Endothelial cell of umbilical vein (primary cell): ENCODE data around the gene PCDH8.

Experiments used
- CTCF ChIP-seq, 2 donors: IDR thresholded peaks; 1 replicate in 1 of 2; 2 replicates in 1 of 2; pipeline ENCODE4 v1.5.1; 2011; ENCODE audit warnings: low read length in 2 of 2, mild to moderate bottlenecking in 2 of 2, moderate library complexity in 2 of 2, control low read depth in 1 of 2, inconsistent platforms in 1 of 2, low read depth in 1 of 2; ENCODE audit not compliant: insufficient read depth in 1 of 2; ENCODE audit errors: extremely low read depth in 1 of 2
- EZH2 ChIP-seq: IDR thresholded peaks from 2 replicates; pipeline ENCODE4 v1.6.1; 2012; ENCODE audit warnings: borderline replicate concordance, low read depth, mild to moderate bottlenecking, moderate library complexity, low read length, inconsistent platforms; ENCODE audit not compliant: severe bottlenecking
- POLR2A ChIP-seq: IDR thresholded peaks from 2 replicates; pipeline ENCODE4 v1.6.1; 2012; ENCODE audit warnings: low read depth, mild to moderate bottlenecking, control low read depth, low read length
- POLR2AphosphoS5 ChIP-seq: IDR thresholded peaks from 2 replicates; pipeline ENCODE4 v1.6.1; 2012; ENCODE audit warnings: low read depth, mild to moderate bottlenecking, control low read depth, low read length, moderate library complexity; ENCODE audit not compliant: insufficient read depth
- TF ChIP-seq, protein P1 (sequence below): IDR thresholded peaks from 2 replicates; pipeline ENCODE4 v1.6.1; 2011; ENCODE audit not compliant: insufficient read depth, insufficient read length

GRCh38 chr13:52833296-52833875, 15.1 kb downstream of the PCDH8 start:
- TF ChIP-seq CTCF (IDR thresholded peaks at IDR 0.05; ENCODE audit: extremely low read depth in 1 of 2, insufficient read depth in 1 of 2, low read depth in 1 of 2, low read length in 2 of 2) (no peak), POLR2AphosphoS5 (no peak), POLR2A (no peak), EZH2 (no peak)
- TF ChIP-seq, protein P1, sequence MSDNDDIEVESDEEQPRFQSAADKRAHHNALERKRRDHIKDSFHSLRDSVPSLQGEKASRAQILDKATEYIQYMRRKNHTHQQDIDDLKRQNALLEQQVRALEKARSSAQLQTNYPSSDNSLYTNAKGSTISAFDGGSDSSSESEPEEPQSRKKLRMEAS: no peak
